CD4-positive, alpha-beta T cell (primary cell): ENCODE results near the gene ZNF200. TPM values are rescaled to one million over a fixed set of nuclear protein-coding genes. Genes with fewer than 3 reads are reported as not detected.

Experiments used
- ATAC-seq: fragments of 200-7000 bp; cut with Tn5 transposase; one replicate; pipeline ENCODE4 v1.10.0; 2022; ENCODE audit warnings: mild to moderate bottlenecking; ENCODE audit not compliant: poor library complexity
- CTCF ChIA-PET: fragments of 350-600 bp; sonication (Branson Sonifier 250); formaldehyde crosslinking; loops from one replicate; lab custom pipeline; 2021; ENCODE audit warnings: antibody characterized with exemption, inconsistent platforms; lab: Charles Lee
- POLR2A ChIA-PET: fragments of 350-600 bp; sonication (Branson Sonifier 250); formaldehyde crosslinking; loops from one replicate; lab custom pipeline; 2021; ENCODE audit warnings: antibody characterized with exemption, inconsistent platforms; lab: Charles Lee
- DNase-seq, 14 experiments: peaks; one replicate each; pipeline ENCODE4 v3.0.0-alpha.2; 2013 to 2020; ENCODE audit warnings: mixed read lengths in 2 of 14
- H3K27ac ChIP-seq, 2 donors: one replicate each; pipeline versions ENCODE4 v1.5.1 to v1.7.0; 2013; ENCODE audit warnings: low read length in 2 of 2, low read depth in 1 of 2, mild to moderate bottlenecking in 1 of 2
- H3K27me3 ChIP-seq, 2 experiments: 1 replicate in 1 of 2; 2 replicates in 1 of 2; pipeline versions ENCODE4 v1.6.1 to v1.7.0; 2013; ENCODE audit warnings: low read length in 2 of 2, control low read depth in 1 of 2, mild to moderate bottlenecking in 1 of 2, moderate library complexity in 1 of 2; ENCODE audit not compliant: insufficient read depth in 2 of 2, control insufficient read depth in 1 of 2
- H3K36me3 ChIP-seq: one replicate; pipeline ENCODE4 v1.6.1; 2013; ENCODE audit warnings: low read length, control low read depth; ENCODE audit not compliant: insufficient read depth
- H3K4me1 ChIP-seq: one replicate; pipeline ENCODE4 v1.6.1; 2013; ENCODE audit warnings: low read length, control low read depth; ENCODE audit not compliant: insufficient read depth
- H3K4me3 ChIP-seq: one replicate; pipeline ENCODE4 v1.5.1; 2013; ENCODE audit warnings: mild to moderate bottlenecking, low read length, moderate library complexity
- H3K9me3 ChIP-seq, 2 experiments: 1 replicate in 1 of 2; 2 replicates in 1 of 2; pipeline versions ENCODE4 v1.6.1 to v1.7.0; 2013; ENCODE audit warnings: low read length in 2 of 2, mild to moderate bottlenecking in 2 of 2, control low read depth in 1 of 2, moderate library complexity in 1 of 2; ENCODE audit not compliant: control insufficient read depth in 1 of 2, insufficient read depth in 1 of 2
- H3K27ac Mint-ChIP-seq: one replicate; pipeline ENCODE4 v1.8.0; 2020; ENCODE audit warnings: mixed read lengths
- H3K27me3 Mint-ChIP-seq: one replicate; pipeline ENCODE4 v1.8.0; 2021; ENCODE audit warnings: mixed read lengths
- H3K36me3 Mint-ChIP-seq: one replicate; pipeline ENCODE4 v1.8.0; 2021; ENCODE audit warnings: low read depth, mixed read lengths
- H3K4me1 Mint-ChIP-seq: one replicate; pipeline ENCODE4 v1.8.0; 2021; ENCODE audit warnings: low read depth, mixed read lengths
- H3K4me3 Mint-ChIP-seq: one replicate; pipeline ENCODE4 v1.8.0; 2020; ENCODE audit warnings: mild to moderate bottlenecking, mixed read lengths
- H3K9me3 Mint-ChIP-seq: one replicate; pipeline ENCODE4 v1.8.0; 2020; ENCODE audit warnings: mixed read lengths
- CTCF ChIP-seq: fragments of 200-600 bp; IDR thresholded peaks from one replicate; pipeline ENCODE4 v1.8.0; 2022; ENCODE audit warnings: antibody characterized with exemption, mild to moderate bottlenecking
- intact Hi-C, 2 experiments: fragments of 100-400 bp; cut with DNase I in 1 of 2; cut with micrococcal nuclease in 1 of 2; formaldehyde crosslinking; loops; one replicate each; pipeline versions ENCODE4 v1.15.1 to v1.9.0; 2023 to 2025; cut with DNase I, micrococcal nuclease
- polyA plus RNA-seq, 2 donors: library from polyadenylated mRNA; unstranded; fragments of 120-200 nt; gene quantifications; one replicate each; pipeline ENCODE4 v1.2.1, GENCODE V29; 2013
- total RNA-seq, 174 experiments: library from RNA in 2 of 174; stranded (reverse) in 2 of 174; gene quantifications; one replicate each; pipeline ENCODE4 v1.2.3 and lab custom pipeline; 2021 to 2026

ZNF200 gene
- total RNA-seq (1 to 10 TPM; 7.0 to 7.2 TPM), total RNA-seq (lab: John Stamatoyannopoulos, UW) (14.0 to 65.6 (median 37.5) reads per million in 172 experiments)
- 10.7 TPM for polyA plus RNA-seq (2013, experiment 1 of 2)
- polyA plus RNA-seq (2013, experiment 2 of 2), result 12.7 TPM

GRCh38 chr16:3234857-3235561, at the start of gene ZNF200:
TSS of gene ZNF200 (minus strand) at chr16:3235158. CDS start at chr16:3233755, 1,403 bp downstream.
- ChIA-PET POLR2A (interaction anchor here (0.5 to 3.7 kb wide), 15 partner anchors 9 to 166 kb away, joined by 3 to 20 read pairs (median 5); partner anchors contain the start of genes OR1F1, ZNF174, ZNF213 and ZNF263), CTCF (interaction anchor here (1.1 to 1.5 kb wide), 2 partner anchors 70 to 223 kb away, joined by 3 to 5 read pairs; no protein-coding TSS in a partner anchor)
- Histone ChIP-seq H3K27ac (peak within 1 kb of the TSS; percentile 88 to 97), H3K9me3 (peaks cover 10 to 12% of the 10 kb centered on the region in 2 experiments), H3K27me3 (no peaks in the 10 kb centered on the region), H3K36me3 (peaks cover 37% of the 10 kb centered on the region), H3K4me3 (peak within 1 kb of the TSS; percentile 98), H3K4me1 (peaks cover 27% of the 10 kb centered on the region)
- intact Hi-C loops, result loop anchor here (1.0 to 5.0 kb wide), 5 partner anchors 20 to 48 kb away; partner anchors contain the start of gene OR1F1 (in 1 of the 2)
- Mint-ChIP-seq H3K9me3 (peaks cover 7% of the 10 kb centered on the region), H3K27me3 (peaks cover 1% of the 10 kb centered on the region), H3K4me1 (peaks cover 50% of the 10 kb centered on the region), H3K27ac (peak within 1 kb of the TSS; percentile 94), H3K36me3 (peaks cover 66% of the 10 kb centered on the region), H3K4me3 (peak within 1 kb of the TSS; percentile 94)
- TF ChIP-seq CTCF, result no peak
- DNase-seq, result peak; percentile 86 to 97 (median 90)
- peak; percentile 89 for ATAC-seq

- Histone ChIP-seq H3K9me3 (peaks cover 18 to 30% of the 10 kb centered on the region in 2 experiments), H3K27me3 (no peaks in the 10 kb centered on the region), H3K4me1 (peaks cover 39% of the 10 kb centered on the region), H3K4me3 (peak overlapping the region; percentile 93), H3K36me3 (peaks cover 31% of the 10 kb centered on the region), H3K27ac (peak overlapping the region; percentile 89 to 100)
- intact Hi-C loops, result loop anchor here (1.0 to 5.0 kb wide), 6 partner anchors 19 to 327 kb away; partner anchors contain the start of genes TIGD7 (in 2 of the 2), ZNF75A (in 2 of the 2), SLX4 (in 1 of the 2) and ZNF174 (in 1 of the 2)
- peak overlapping the region; percentile 94 for H3K27ac Mint-ChIP-seq
- no peak for TF ChIP-seq CTCF
- peaks cover 8% of the 10 kb centered on the region for H3K9me3 Mint-ChIP-seq
- H3K36me3 Mint-ChIP-seq, result peaks cover 61% of the 10 kb centered on the region
- CTCF ChIA-PET, result interaction anchor here (1.3 kb wide), 1 partner anchor 17 kb away, joined by 4 read pairs; no protein-coding TSS in a partner anchor
- peak overlapping the region; percentile 96 for H3K4me3 Mint-ChIP-seq
- H3K4me1 Mint-ChIP-seq, result peaks cover 42% of the 10 kb centered on the region
- DNase-seq (no peak), ATAC-seq (no peak)
- POLR2A ChIA-PET, result interaction anchor here (0.6 to 8.8 kb wide), 30 partner anchors 10 to 433 kb away, joined by 3 to 99 read pairs (median 8); partner anchors contain the start of genes CLUAP1, NAA60, SLX4 and TIGD7
- H3K27me3 Mint-ChIP-seq, result no peaks in the 10 kb centered on the region
These were observed 48.8 kb upstream of the ZNF200 start for GRCh38 chr16:3283543-3284447.
